KOPT-K1 (cell line): Measurements from ENCODE around the gene MBD2.
"Not testable (repeated sequence)": the region's sequence is repeated elsewhere in the genome, so short reads cannot be mapped to it uniquely, and the experiment has no call there.

ENCODE experiments used
- H3K27ac ChIP-seq: fragments of 200-600 bp; sonication (generic); 2 replicates; pipeline ENCODE4 v1.5.1; 2016; ENCODE audit warnings: antibody characterized with exemption, mild to moderate bottlenecking, low read depth, low read length; ENCODE audit not compliant: poor library complexity, severe bottlenecking
- H3K36me3 ChIP-seq: fragments of 200-600 bp; sonication (generic); 2 replicates; pipeline ENCODE4 v1.5.1; 2017; ENCODE audit warnings: antibody characterized with exemption, mild to moderate bottlenecking, low read length, moderate library complexity; ENCODE audit not compliant: insufficient read depth
- H3K9me3 ChIP-seq: fragments of 200-600 bp; sonication (generic); 2 replicates; pipeline ENCODE4 v1.5.1; 2017; ENCODE audit warnings: antibody characterized with exemption, low read length, mild to moderate bottlenecking; ENCODE audit not compliant: insufficient read depth, poor library complexity, severe bottlenecking

Gene MBD2

GRCh38 chr18:54129448-54130067, 94.9 kb downstream of the MBD2 start:
- no peaks in the 10 kb centered on the region for H3K36me3 ChIP-seq
- H3K27ac ChIP-seq = no peak overlapping the region
- H3K9me3 ChIP-seq = no peaks in the 10 kb centered on the region

GRCh38 chr18:54127759-54128378, 96.6 kb downstream of the MBD2 start:
- no peaks in the 10 kb centered on the region for H3K9me3 ChIP-seq
- H3K36me3 ChIP-seq = no peaks in the 10 kb centered on the region
- H3K27ac ChIP-seq = no peak overlapping the region

- no peaks in the 10 kb centered on the region for H3K9me3 ChIP-seq
- H3K27ac ChIP-seq = no peak overlapping the region
- H3K36me3 ChIP-seq = no peaks in the 10 kb centered on the region
Observed at GRCh38 chr18:54125429-54125828, 99.0 kb downstream of the MBD2 start.

GRCh38 chr18:54123720-54124440, 100.6 kb downstream of the MBD2 start:
- not testable (repeated sequence) for H3K36me3 ChIP-seq, H3K9me3 ChIP-seq, H3K27ac ChIP-seq

GRCh38 chr18:54119524-54120019, 104.9 kb downstream of the MBD2 start:
- no peaks in the 10 kb centered on the region for H3K36me3 ChIP-seq
- no peak overlapping the region for H3K27ac ChIP-seq
- no peaks in the 10 kb centered on the region for H3K9me3 ChIP-seq

- no peak overlapping the region for H3K27ac ChIP-seq
- no peaks in the 10 kb centered on the region for H3K9me3 ChIP-seq
- no peaks in the 10 kb centered on the region for H3K36me3 ChIP-seq
Observed at GRCh38 chr18:54117853-54118773, 106.4 kb downstream of the MBD2 start.

GRCh38 chr18:54116541-54117257, 107.8 kb downstream of the MBD2 start:
- Histone ChIP-seq H3K27ac (no peak overlapping the region), H3K9me3 (no peaks in the 10 kb centered on the region), H3K36me3 (no peaks in the 10 kb centered on the region)

- Histone ChIP-seq H3K36me3 (no peaks in the 10 kb centered on the region), H3K9me3 (no peaks in the 10 kb centered on the region), H3K27ac (no peak overlapping the region)
Observed at GRCh38 chr18:54112356-54112755, 112.1 kb downstream of the MBD2 start.

GRCh38 chr18:54109131-54109683, 115.3 kb downstream of the MBD2 start:
- Histone ChIP-seq H3K9me3 (no peaks in the 10 kb centered on the region), H3K27ac (no peak overlapping the region), H3K36me3 (no peaks in the 10 kb centered on the region)

GRCh38 chr18:54102123-54102522, 122.3 kb downstream of the MBD2 start:
- Histone ChIP-seq H3K9me3 (no peaks in the 10 kb centered on the region), H3K27ac (no peak overlapping the region), H3K36me3 (no peaks in the 10 kb centered on the region)
